Endodermal cell (in vitro differentiated cells): Measurements from ENCODE around the gene FLNC. TPM values are rescaled to one million over a fixed set of nuclear protein-coding genes. Genes with fewer than 3 reads are reported as not detected.

Experiments
- DNase-seq: peaks from one replicate; pipeline ENCODE4 v3.0.0-alpha.2; 2017
- H3K27ac ChIP-seq: 2 replicates; pipeline ENCODE4 v1.5.1; 2013; ENCODE audit warnings: mild to moderate bottlenecking, low read depth, low read length, moderate library complexity
- H3K27me3 ChIP-seq: 2 replicates; pipeline ENCODE4 v1.6.1; 2013; ENCODE audit warnings: mild to moderate bottlenecking, low read length, moderate library complexity; ENCODE audit not compliant: insufficient read depth, control insufficient read depth, poor library complexity, severe bottlenecking
- H3K36me3 ChIP-seq: 2 replicates; pipeline ENCODE4 v1.7.0; 2013; ENCODE audit warnings: mild to moderate bottlenecking, low read length, moderate library complexity; ENCODE audit not compliant: control insufficient read depth, insufficient read depth
- H3K4me1 ChIP-seq: one replicate; pipeline ENCODE4 v1.7.0; 2013; ENCODE audit warnings: low read length; ENCODE audit not compliant: control insufficient read depth, insufficient read depth
- H3K4me3 ChIP-seq: 2 replicates; pipeline ENCODE4 v1.5.1; 2013; ENCODE audit warnings: mild to moderate bottlenecking, low read length, moderate library complexity
- H3K9ac ChIP-seq: 2 replicates; pipeline ENCODE4 v1.6.1; 2013; ENCODE audit warnings: mild to moderate bottlenecking, low read length, moderate library complexity; ENCODE audit not compliant: poor library complexity, severe bottlenecking; ENCODE audit errors: extremely low read depth
- H3K9me3 ChIP-seq: 2 replicates; pipeline ENCODE4 v1.6.1; 2013; ENCODE audit warnings: mild to moderate bottlenecking, low read length, moderate library complexity; ENCODE audit not compliant: control insufficient read depth
- H3K27ac Mint-ChIP-seq: 2 replicates; pipeline ENCODE4 v1.8.0; 2020; ENCODE audit warnings: mixed read lengths
- H3K27me3 Mint-ChIP-seq: 2 replicates; pipeline ENCODE4 v1.8.0; 2021; ENCODE audit warnings: mild to moderate bottlenecking, mixed read lengths; ENCODE audit not compliant: insufficient read depth
- H3K36me3 Mint-ChIP-seq: 2 replicates; pipeline ENCODE4 v1.8.0; 2020; ENCODE audit warnings: low read depth, mixed read lengths
- H3K4me1 Mint-ChIP-seq: 2 replicates; pipeline ENCODE4 v1.8.0; 2020; ENCODE audit warnings: mixed read lengths
- H3K4me3 Mint-ChIP-seq: 2 replicates; pipeline ENCODE4 v1.8.0; 2020; ENCODE audit warnings: mild to moderate bottlenecking, moderate library complexity, mixed read lengths
- H3K9me3 Mint-ChIP-seq: 2 replicates; pipeline ENCODE4 v1.8.0; 2020; ENCODE audit warnings: mild to moderate bottlenecking, mixed read lengths
- CTCF ChIP-seq: fragments of 200-600 bp; sonication (generic); conservative IDR thresholded peaks from 2 replicates; pipeline ENCODE4 v1.5.0; 2021; ENCODE audit warnings: antibody characterized with exemption, mild to moderate bottlenecking
- WGBS, 2 experiments: methylation state at CpG; one replicate each; pipeline versions ENCODE4 v1.1.5 to v1.1.7; 2013; ENCODE audit warnings: missing lambda C conversion rate in 2 of 2, mixed read lengths in 1 of 2; ENCODE audit not compliant: insufficient coverage in 1 of 2, insufficient read length in 1 of 2; 5-methylcytosine and 5-hydroxymethylcytosine counted together
- total RNA-seq, 2 donors: library from RNA; stranded (reverse); fragmentation: NEBNext Ultra II Directional in 1 of 2; extraction: Animal tissue kit (Norgen Biotek cat#: 25700) in 1 of 2; gene quantifications; 2 replicates in 1 of 2; 3 replicates in 1 of 2; pipeline ENCODE4 v1.2.1, GENCODE V29; 2021

FLNC gene
- total RNA-seq, 2 donors from 2014 or later = 6.6 to 11.5 TPM

- TF ChIP-seq CTCF = no peak
- H3K4me1 Mint-ChIP-seq = no peaks in the 10 kb centered on the region
- Histone ChIP-seq H3K4me3 (no peak overlapping the region), H3K9me3 (no peaks in the 10 kb centered on the region), H3K36me3 (peaks cover 3% of the 10 kb centered on the region), H3K4me1 (no peaks in the 10 kb centered on the region), H3K27ac (no peak overlapping the region), H3K27me3 (no peaks in the 10 kb centered on the region), H3K9ac (no peak overlapping the region)
- H3K27me3 Mint-ChIP-seq = no peaks in the 10 kb centered on the region
- H3K9me3 Mint-ChIP-seq = no peaks in the 10 kb centered on the region
- DNase-seq = no peak
- H3K27ac Mint-ChIP-seq = no peak overlapping the region
- H3K36me3 Mint-ChIP-seq = peaks cover 1% of the 10 kb centered on the region
- 91 to 94% methylated on average over 8 to 14 of the region's 14 CpGs for WGBS, 2 experiments
- H3K4me3 Mint-ChIP-seq = no peak overlapping the region
Measured at GRCh38 chr7:128846781-128847444, 16.7 kb downstream of the FLNC start.

- Histone ChIP-seq H3K9me3 (no peaks in the 10 kb centered on the region), H3K4me3 (no peak overlapping the region), H3K36me3 (peaks cover 3% of the 10 kb centered on the region), H3K4me1 (no peaks in the 10 kb centered on the region), H3K27ac (no peak overlapping the region), H3K9ac (no peak overlapping the region), H3K27me3 (no peaks in the 10 kb centered on the region)
- DNase-seq = no peak
- H3K36me3 Mint-ChIP-seq = no peaks in the 10 kb centered on the region
- no peaks in the 10 kb centered on the region for H3K9me3 Mint-ChIP-seq
- 89 to 94% methylated on average over 9 to 17 of the region's 17 CpGs for WGBS, 2 experiments
- H3K27me3 Mint-ChIP-seq = no peaks in the 10 kb centered on the region
- H3K27ac Mint-ChIP-seq = no peak overlapping the region
- no peak for TF ChIP-seq CTCF
- H3K4me1 Mint-ChIP-seq = no peaks in the 10 kb centered on the region
- no peak overlapping the region for H3K4me3 Mint-ChIP-seq
Measured at GRCh38 chr7:128847721-128848211, 17.6 kb downstream of the FLNC start.

- no peaks in the 10 kb centered on the region for H3K27me3 Mint-ChIP-seq
- Histone ChIP-seq H3K27ac (no peak overlapping the region), H3K4me1 (no peaks in the 10 kb centered on the region), H3K36me3 (no peaks in the 10 kb centered on the region), H3K9me3 (no peaks in the 10 kb centered on the region), H3K27me3 (no peaks in the 10 kb centered on the region), H3K4me3 (no peak overlapping the region), H3K9ac (no peak overlapping the region)
- H3K36me3 Mint-ChIP-seq = peaks cover 2% of the 10 kb centered on the region
- H3K27ac Mint-ChIP-seq = no peak overlapping the region
- no peak overlapping the region for H3K4me3 Mint-ChIP-seq
- TF ChIP-seq CTCF = no peak
- WGBS, 2 experiments = 92 to 93% methylated on average over 10 to 31 of the region's 31 CpGs
- H3K4me1 Mint-ChIP-seq = no peaks in the 10 kb centered on the region
- DNase-seq = no peak
- no peaks in the 10 kb centered on the region for H3K9me3 Mint-ChIP-seq
Measured at GRCh38 chr7:128848289-128849155, 18.3 kb downstream of the FLNC start.
